Cardiac septum (tissue), 1 donor: ENCODE measurements around the gene CAPN12. TPM values are rescaled to one million over a fixed set of nuclear protein-coding genes. Genes with fewer than 3 reads are reported as not detected.

Source experiments
- DNase-seq: peaks from one replicate; pipeline ENCODE4 v3.0.0-alpha.2; 2020; ENCODE audit warnings: low spot score
- intact Hi-C: fragments of 100-400 bp; cut with DNase I; formaldehyde crosslinking; loops from one replicate; pipeline ENCODE4 v1.14.0; 2022
- total RNA-seq: library from RNA; stranded (reverse); fragmentation: NEBNext Ultra II Directional; extraction: Animal tissue kit (Norgen Biotek cat#: 25700); gene quantifications from one replicate; pipeline ENCODE4 v1.2.1, GENCODE V29; 2021
- donor health status: DM: no; HTN: no; CAD: no.

CAPN12 gene
- total RNA-seq, 1 donor from 2014 or later: 1.7 TPM

DNA sequence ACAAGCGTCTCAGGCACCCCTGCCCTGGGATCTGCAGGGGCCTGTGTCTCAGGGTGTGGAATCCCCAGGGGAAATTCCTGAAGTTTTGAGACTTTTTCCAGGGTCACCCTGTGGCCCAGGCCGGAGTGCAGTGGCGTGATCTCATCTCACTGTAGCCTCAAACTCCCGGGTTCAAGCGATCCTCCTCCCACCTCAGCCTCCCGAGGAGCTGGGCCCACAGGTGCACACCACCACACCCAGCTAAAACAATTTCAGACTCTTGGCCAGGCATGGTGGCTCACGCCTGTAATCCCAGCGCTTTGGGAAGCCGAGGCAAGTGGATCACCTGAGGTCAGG is 4.0 kb downstream of the CAPN12 start:
- peak; percentile 20 for DNase-seq
- intact Hi-C loops: no loop called here

DNA sequence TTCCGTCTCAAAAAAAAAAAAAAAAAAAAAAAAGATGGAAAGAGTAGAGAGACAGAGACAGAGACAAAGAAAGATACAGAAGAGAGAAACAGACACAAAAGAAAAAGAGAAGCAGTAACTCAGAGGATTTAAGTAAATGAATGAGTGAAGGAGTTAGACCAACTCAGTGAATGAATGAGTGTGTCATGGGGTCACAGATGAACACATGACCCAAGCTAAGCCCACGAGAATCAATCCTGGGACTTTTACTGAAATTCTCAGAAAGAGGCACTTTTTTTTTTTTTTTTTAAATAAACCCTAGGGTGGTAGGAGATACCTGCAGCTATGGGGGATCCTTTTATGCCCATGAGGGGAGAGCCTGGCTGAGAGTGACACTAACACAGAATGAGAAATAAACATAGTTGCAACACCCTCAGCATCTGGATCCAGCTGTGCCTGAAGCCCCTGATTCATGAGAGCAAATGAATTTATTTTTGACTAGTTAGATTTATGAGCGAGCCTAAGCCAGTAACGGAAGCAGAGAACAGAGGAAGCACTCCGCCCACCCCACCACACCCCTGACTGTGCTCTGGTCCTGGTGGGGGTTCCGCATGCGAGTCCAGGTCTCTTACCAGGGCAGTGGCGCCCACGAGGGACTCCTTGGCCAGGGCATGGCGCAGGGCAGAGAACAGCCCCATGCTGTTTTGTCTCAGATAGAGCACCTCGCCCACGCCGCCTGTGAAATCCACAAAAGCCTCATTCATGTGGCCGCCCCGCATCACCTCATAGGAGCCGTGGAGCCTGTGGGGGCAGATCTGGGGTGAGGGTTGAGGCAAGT is 4.6 kb downstream of the CAPN12 start:
- intact Hi-C loops: no loop called here
- peak; percentile 65 for DNase-seq

GRCh38 chr19:38737921-38738737 is 6.1 kb downstream of the CAPN12 start:
- peak; percentile 55 for DNase-seq
- intact Hi-C loops: no loop called here

GRCh38 chr19:38737281-38737865 is 6.9 kb downstream of the CAPN12 start:
- intact Hi-C loops: no loop called here
- DNase-seq: peak; percentile 74

GRCh38 chr19:38736413-38737280 is 7.6 kb downstream of the CAPN12 start:
- DNase-seq: peak; percentile 73
- intact Hi-C loops: no loop called here

- intact Hi-C loops: no loop called here
- no peak for DNase-seq
Observed at GRCh38 chr19:38736036-38736412, 8.2 kb downstream of the CAPN12 start.

- intact Hi-C loops: no loop called here
- DNase-seq: no peak
Observed at GRCh38 chr19:38735257-38735686, 9.0 kb downstream of the CAPN12 start.

DNA sequence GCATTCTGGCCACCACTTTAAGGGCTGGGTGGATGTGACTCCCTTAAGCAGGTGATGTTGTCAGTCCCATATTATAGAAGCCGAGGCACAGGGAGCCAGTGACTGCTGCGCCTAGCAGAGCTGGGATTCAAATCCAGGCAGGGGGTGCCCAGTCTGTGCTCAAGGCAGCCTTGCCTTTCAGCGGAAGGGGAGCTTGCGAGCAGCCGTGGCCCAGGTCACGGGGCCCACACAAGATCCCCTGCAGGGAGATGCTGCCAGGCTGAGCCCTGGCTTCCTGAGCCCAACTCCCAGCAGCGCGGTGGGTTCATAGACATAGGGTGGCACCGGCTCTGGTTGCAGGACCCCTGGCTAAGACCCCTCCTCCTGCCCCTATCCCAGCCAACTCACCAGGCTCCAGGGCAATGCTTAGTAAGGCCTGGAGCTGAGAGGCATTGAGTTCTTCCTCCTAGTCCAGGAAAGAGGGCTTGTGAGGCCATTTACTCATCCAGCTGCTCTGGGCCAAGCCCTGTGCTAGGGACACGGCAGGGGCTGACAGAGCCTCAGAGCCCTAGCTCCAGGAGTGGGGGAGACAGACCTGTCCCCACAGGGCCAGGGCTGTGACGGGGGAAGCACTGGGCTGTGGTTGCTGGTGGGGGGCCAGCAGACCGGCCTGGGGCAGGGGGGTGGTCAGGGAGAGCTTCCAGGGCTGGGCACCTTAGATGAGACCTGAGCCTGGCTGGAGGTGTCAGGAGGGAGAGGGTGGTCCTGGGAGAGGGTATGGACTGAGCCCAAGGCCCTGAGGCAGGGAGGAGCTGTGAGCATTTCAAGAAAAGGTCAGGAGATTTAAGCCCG is 9.6 kb downstream of the CAPN12 start:
- no peak for DNase-seq
- intact Hi-C loops: no loop called here

DNA sequence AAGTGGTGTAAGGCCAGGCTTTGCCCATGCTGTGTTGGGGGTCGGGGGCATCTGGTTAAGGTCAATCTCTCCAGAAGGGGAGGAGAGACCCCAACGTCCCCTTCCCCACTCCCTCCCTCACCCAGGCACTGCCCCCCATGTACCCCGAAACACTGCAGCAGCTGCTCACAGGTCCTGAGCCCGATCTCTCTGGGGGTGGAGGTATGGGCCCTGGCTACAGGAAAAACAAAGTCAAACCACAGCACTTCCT is 10.2 kb downstream of the CAPN12 start:
- DNase-seq: no peak
- intact Hi-C loops: no loop called here

DNA sequence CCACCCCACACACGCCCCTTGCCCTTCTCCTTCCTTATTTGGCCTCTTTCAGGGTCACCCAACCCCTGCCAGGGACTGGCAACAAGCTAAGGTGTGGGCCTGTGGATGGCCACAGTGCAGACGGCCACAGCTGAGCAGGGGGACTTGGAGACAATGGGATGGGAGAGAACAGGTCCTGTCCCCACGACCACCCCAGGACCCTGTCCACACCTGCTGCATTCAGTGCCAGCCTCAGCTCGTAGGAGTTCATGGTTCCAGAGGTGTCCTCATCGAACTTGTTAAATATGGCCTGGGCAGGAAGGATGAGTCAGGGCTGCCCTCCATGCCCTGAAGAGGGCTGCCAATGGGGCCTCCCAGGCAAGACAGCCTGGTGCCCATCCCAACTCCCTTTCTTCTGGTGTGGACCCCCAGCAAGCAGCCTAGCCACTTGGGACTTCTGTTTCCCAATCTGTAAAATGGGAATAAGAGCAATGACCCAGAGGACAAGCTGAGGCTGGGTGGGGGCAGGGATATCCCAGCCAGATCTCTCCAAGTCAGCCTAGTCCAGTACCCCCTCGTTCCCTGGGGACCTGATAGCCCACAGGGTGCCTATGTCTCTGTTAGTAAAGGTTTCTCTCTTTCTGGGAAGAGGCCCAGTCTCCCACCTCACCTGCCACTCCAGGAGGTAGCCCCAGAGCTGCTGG is 10.6 kb downstream of the CAPN12 start:
- intact Hi-C loops: loop anchor here (2.0 kb wide), 1 partner anchor 53 kb away; no protein-coding TSS in a partner anchor
- no peak for DNase-seq

GRCh38 chr19:38733241-38733492 is 11.1 kb downstream of the CAPN12 start:
- intact Hi-C loops: loop anchor here (2.0 kb wide), 1 partner anchor 54 kb away; no protein-coding TSS in a partner anchor
- no peak for DNase-seq

DNA sequence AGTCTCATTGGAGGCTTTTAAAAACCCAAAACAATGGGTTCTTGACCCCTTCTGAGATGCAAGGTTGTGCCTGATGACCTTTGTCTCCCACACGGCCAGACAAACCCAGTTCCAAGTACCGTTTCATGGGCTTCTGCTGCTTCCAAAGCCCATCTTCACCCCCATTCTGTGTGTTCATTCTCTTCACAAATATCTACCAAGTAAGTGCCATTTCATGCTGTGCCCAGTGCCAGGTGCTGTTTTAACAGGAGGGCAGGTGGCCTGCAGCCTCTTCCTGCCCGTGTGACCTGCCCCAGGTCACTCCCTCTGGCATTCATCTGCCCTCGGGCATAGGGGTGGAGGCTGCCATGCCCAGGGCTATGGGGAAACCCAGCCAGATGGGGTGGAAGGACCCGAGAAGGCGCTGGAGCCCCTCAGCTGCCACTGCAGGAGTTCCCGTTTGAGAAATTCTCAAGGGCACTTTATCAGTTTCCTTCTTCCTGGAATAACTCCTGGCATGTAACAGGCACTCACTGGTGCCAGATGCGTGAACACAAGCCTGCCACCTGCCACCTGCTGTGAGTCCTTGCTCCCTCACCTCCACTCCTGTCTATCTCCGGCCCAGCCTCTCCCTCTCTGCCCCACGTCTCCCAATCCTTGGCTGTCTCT is 12.5 kb downstream of the CAPN12 start:
- intact Hi-C loops: loop anchor here (2.0 kb wide), 1 partner anchor 55 kb away; no protein-coding TSS in a partner anchor
- no peak for DNase-seq

- intact Hi-C loops: no loop called here
- no peak for DNase-seq
Observed at GRCh38 chr19:38730731-38731589, 13.3 kb downstream of the CAPN12 start.

- intact Hi-C loops: no loop called here
- no peak for DNase-seq
Observed at GRCh38 chr19:38730470-38730730, 13.9 kb downstream of the CAPN12 start.

GRCh38 chr19:38729653-38730469 is 14.4 kb downstream of the CAPN12 start:
- DNase-seq: no peak
- intact Hi-C loops: loop anchor here (5.0 kb wide), 1 partner anchor 102 kb away; the partner anchor contains the start of gene ECH1

GRCh38 chr19:38728752-38729541 is 15.3 kb downstream of the CAPN12 start:
- DNase-seq: no peak
- intact Hi-C loops: loop anchor here (5.0 kb wide), 1 partner anchor 103 kb away; the partner anchor contains the start of gene ECH1
